Neutrophil (primary cell): Measurements from ENCODE around the gene NR2C2AP.

Experiments used
- H3K27ac ChIP-seq: fragments of 200-600 bp; sonication (generic); 2 replicates; pipeline ENCODE4 v1.5.1; 2016; ENCODE audit warnings: mild to moderate bottlenecking, moderate library complexity
- H3K27me3 ChIP-seq: fragments of 200-600 bp; sonication (generic); 2 replicates; pipeline ENCODE4 v1.6.0; 2016; ENCODE audit warnings: mild to moderate bottlenecking
- H3K36me3 ChIP-seq: fragments of 200-600 bp; sonication (generic); 2 replicates; pipeline ENCODE4 v1.5.1; 2017
- H3K4me1 ChIP-seq, 2 experiments: fragments of 200-600 bp in 1 of 2; sonication (generic) in 1 of 2; 1 replicate in 1 of 2; 2 replicates in 1 of 2; pipeline versions ENCODE4 v1.5.1 to v1.6.1; 2013 to 2016; ENCODE audit warnings: low read depth in 1 of 2, low read length in 1 of 2, mild to moderate bottlenecking in 1 of 2, moderate library complexity in 1 of 2; ENCODE audit not compliant: control insufficient read depth in 1 of 2, insufficient read depth in 1 of 2
- H3K4me3 ChIP-seq, 2 experiments: fragments of 200-600 bp in 1 of 2; sonication (generic) in 1 of 2; 1 replicate in 1 of 2; 2 replicates in 1 of 2; pipeline ENCODE4 v1.5.1; 2013 to 2016; ENCODE audit warnings: low read depth in 1 of 2, low read length in 1 of 2, mild to moderate bottlenecking in 1 of 2, moderate library complexity in 1 of 2
- H3K9me3 ChIP-seq: fragments of 200-600 bp; sonication (generic); 2 replicates; pipeline ENCODE4 v1.5.1; 2016
- CTCF ChIP-seq: fragments of 200-600 bp; sonication (generic); IDR thresholded peaks from 2 replicates; pipeline ENCODE4 v1.5.1; 2016; ENCODE audit warnings: antibody characterized with exemption

The NR2C2AP gene

GRCh38 chr19:19236173-19236572 lies 33.0 kb upstream of the NR2C2AP start:
- no peak overlapping the region for H3K4me3 ChIP-seq

GRCh38 chr19:19234220-19234816 lies 31.1 kb upstream of the NR2C2AP start:
- Histone ChIP-seq H3K27me3 (peaks cover 6% of the 10 kb centered on the region), H3K4me3 (no peak overlapping the region), H3K27ac (no peak overlapping the region), H3K36me3 (no peaks in the 10 kb centered on the region), H3K4me1 (no peaks in the 10 kb centered on the region), H3K9me3 (no peaks in the 10 kb centered on the region)
- TF ChIP-seq CTCF: no peak

More at GRCh38 chr19:19236173-19236572, 33.0 kb upstream of the NR2C2AP start:
- Histone ChIP-seq H3K36me3 (no peaks in the 10 kb centered on the region), H3K27me3 (peaks cover 4% of the 10 kb centered on the region), H3K9me3 (no peaks in the 10 kb centered on the region), H3K4me1 (no peaks in the 10 kb centered on the region), H3K27ac (no peak overlapping the region)
- no peak for TF ChIP-seq CTCF

GRCh38 chr19:19232261-19232721 lies 29.1 kb upstream of the NR2C2AP start:
- no peak for TF ChIP-seq CTCF
- H3K9me3 ChIP-seq: no peaks in the 10 kb centered on the region
- H3K27me3 ChIP-seq: peaks cover 21% of the 10 kb centered on the region
- H3K4me1 ChIP-seq: no peaks in the 10 kb centered on the region
- no peaks in the 10 kb centered on the region for H3K36me3 ChIP-seq
- H3K4me3 ChIP-seq: no peak overlapping the region
- H3K27ac ChIP-seq: no peak overlapping the region

- Histone ChIP-seq H3K27ac (no peak overlapping the region), H3K36me3 (no peaks in the 10 kb centered on the region), H3K4me1 (no peaks in the 10 kb centered on the region), H3K9me3 (no peaks in the 10 kb centered on the region), H3K27me3 (peaks cover 33% of the 10 kb centered on the region), H3K4me3 (no peak overlapping the region)
- TF ChIP-seq CTCF: no peak
These were observed 27.8 kb upstream of the NR2C2AP start for GRCh38 chr19:19230999-19231398.

GRCh38 chr19:19229701-19230100 lies 26.5 kb upstream of the NR2C2AP start:
- H3K4me3 ChIP-seq: no peak overlapping the region

More at GRCh38 chr19:19229701-19230100, 26.5 kb upstream of the NR2C2AP start:
- Histone ChIP-seq H3K27me3 (peaks cover 46% of the 10 kb centered on the region), H3K36me3 (no peaks in the 10 kb centered on the region), H3K4me1 (peaks cover 9% of the 10 kb centered on the region in 2 experiments), H3K27ac (no peak overlapping the region), H3K9me3 (no peaks in the 10 kb centered on the region)
- no peak for TF ChIP-seq CTCF
